RWPE2 (cell line): ENCODE results near the gene NKX1-1.
"Not testable (repeated sequence)": the region's sequence is repeated elsewhere in the genome, so short reads cannot be mapped to it uniquely, and the experiment has no call there.

Experiments
- ATAC-seq: fragments of 200-7000 bp; cut with Tn5 transposase; 3 replicates; pipeline ENCODE4 v1.9.1; 2021; ENCODE audit warnings: low read depth
- DNase-seq: peaks from one replicate; pipeline ENCODE4 v3.0.0-alpha.2; 2020; ENCODE audit warnings: low spot score
- H3K27ac ChIP-seq: fragments of 450-650 bp; 2 replicates; pipeline ENCODE4 v1.5.1; 2017; ENCODE audit warnings: mild to moderate bottlenecking; ENCODE audit not compliant: poor library complexity, severe bottlenecking
- H3K27me3 ChIP-seq: fragments of 250-450 bp; sonication (Bioruptor Pico); 2 replicates; pipeline ENCODE4 v1.5.1; 2021; ENCODE audit warnings: mild to moderate bottlenecking, moderate library complexity; ENCODE audit not compliant: insufficient read depth, poor library complexity, severe bottlenecking
- H3K36me3 ChIP-seq: fragments of 250-450 bp; sonication (Bioruptor Pico); 2 replicates; pipeline ENCODE4 v1.5.1; 2020; ENCODE audit warnings: low read depth, mild to moderate bottlenecking, moderate library complexity
- H3K4me1 ChIP-seq: fragments of 250-450 bp; sonication (Bioruptor Pico); 2 replicates; pipeline ENCODE4 v1.5.1; 2021; ENCODE audit warnings: mild to moderate bottlenecking, moderate library complexity; ENCODE audit not compliant: insufficient read depth, poor library complexity, severe bottlenecking
- H3K4me3 ChIP-seq: fragments of 250-450 bp; sonication (Bioruptor Pico); 2 replicates; pipeline ENCODE4 v1.5.1; 2021; ENCODE audit warnings: mild to moderate bottlenecking, moderate library complexity; ENCODE audit not compliant: severe bottlenecking
- H3K9me3 ChIP-seq: fragments of 250-450 bp; sonication (Bioruptor Pico); 2 replicates; pipeline ENCODE4 v1.5.1; 2021; ENCODE audit warnings: mild to moderate bottlenecking, moderate library complexity; ENCODE audit not compliant: severe bottlenecking
- CTCF ChIP-seq: fragments of 450-650 bp; IDR thresholded peaks from one replicate; pipeline ENCODE4 v1.5.1; 2017; ENCODE audit warnings: mild to moderate bottlenecking, moderate library complexity; ENCODE audit not compliant: poor library complexity, severe bottlenecking

The NKX1-1 gene

DNA sequence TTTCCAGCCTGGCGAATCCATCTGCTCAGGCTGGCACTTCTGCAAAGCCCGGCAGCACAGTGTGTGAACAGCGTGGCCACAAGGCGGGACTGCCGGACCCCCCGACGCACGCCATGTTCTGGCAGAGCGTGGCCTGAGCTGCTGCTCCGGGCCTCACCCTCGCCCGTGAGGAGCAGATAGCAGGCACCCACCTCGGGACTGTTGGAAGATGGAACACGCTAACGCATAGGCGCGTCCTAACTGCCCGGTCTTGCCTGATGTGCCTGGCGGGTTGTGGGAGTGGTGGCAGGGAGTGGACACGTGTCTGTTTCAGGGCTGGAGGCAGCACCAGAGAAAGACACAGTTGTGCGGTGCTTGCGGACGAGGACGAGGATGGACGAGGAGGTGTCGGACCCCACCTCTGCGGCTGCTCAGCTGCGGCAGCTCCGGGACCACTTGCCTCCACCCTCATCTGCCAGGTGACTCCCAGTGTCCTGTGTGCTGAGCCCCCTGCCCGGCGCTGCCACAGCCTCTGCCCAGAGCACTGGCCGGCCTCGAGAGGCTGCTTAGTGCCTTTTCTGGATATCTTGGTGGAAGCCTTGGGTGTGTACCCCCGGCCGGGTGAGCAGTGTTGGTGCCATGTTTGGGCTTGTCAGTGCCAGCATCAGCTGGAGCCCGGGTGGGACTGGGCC lies 31.1 kb downstream of the NKX1-1 start:
- no peak for TF ChIP-seq CTCF
- DNase-seq, result peak; percentile 58
- no peak overlapping the region for H3K27ac ChIP-seq

GRCh38 chr4:1374706-1375045 lies 31.6 kb downstream of the NKX1-1 start:
- H3K4me3 ChIP-seq, result no peak overlapping the region
- no peak overlapping the region for H3K27ac ChIP-seq
- DNase-seq (peak; percentile 46), ATAC-seq (no peak)
- TF ChIP-seq CTCF, result no peak
- peaks cover 8% of the 10 kb centered on the region for H3K36me3 ChIP-seq
- H3K9me3 ChIP-seq, result no peaks in the 10 kb centered on the region
- H3K4me1 ChIP-seq, result no peaks in the 10 kb centered on the region
- H3K27me3 ChIP-seq, result no peaks in the 10 kb centered on the region

More for the DNA sequence above, 31.1 kb downstream of the NKX1-1 start:
- H3K4me1 ChIP-seq, result no peaks in the 10 kb centered on the region
- peaks cover 8% of the 10 kb centered on the region for H3K36me3 ChIP-seq
- H3K9me3 ChIP-seq, result no peaks in the 10 kb centered on the region
- H3K4me3 ChIP-seq, result no peak overlapping the region
- no peak for ATAC-seq
- H3K27me3 ChIP-seq, result no peaks in the 10 kb centered on the region

DNA sequence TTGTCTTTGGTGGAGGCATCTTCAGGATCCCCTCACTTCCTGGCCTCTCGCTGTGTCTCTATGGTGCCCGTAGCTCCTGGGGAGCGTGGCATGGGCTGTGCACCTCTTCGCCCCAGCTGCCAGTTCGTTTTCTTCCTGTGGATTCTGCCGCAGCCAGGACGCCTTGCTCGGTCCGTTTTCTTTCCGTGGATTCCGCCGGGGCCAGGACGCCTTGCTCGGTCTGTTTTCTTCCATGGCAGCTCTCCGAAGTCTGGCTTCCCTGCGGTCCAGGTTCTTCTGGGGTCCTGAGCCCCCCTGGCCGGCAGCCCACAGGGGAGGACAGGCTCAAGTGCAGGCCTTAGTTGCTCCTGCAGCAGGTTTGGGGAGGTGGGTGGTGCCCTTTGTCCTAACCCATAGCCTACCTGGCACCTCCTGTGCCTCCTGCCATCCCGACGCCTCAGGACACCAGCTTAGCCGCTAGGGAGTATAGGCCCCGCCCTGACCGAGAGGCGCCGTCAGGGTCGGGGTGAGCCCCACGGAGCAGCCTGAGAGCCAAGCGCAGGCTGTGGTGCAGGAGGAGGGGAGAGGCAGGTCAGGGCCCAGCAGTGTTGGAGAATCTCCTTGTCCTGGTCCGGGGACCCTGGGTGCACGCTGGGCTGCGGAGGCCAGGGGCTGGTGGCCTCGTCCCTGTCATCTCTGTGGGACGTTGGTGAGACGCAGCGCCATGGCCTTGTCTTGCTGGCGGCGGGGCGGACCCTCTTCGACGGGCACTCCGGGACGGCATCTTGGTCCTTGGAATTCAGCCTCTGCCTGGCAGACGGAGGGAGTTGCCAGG lies 32.1 kb downstream of the NKX1-1 start:
- peak; percentile 47 for DNase-seq
- Histone ChIP-seq H3K27me3 (no peaks in the 10 kb centered on the region), H3K27ac (no peak overlapping the region), H3K36me3 (peaks cover 8% of the 10 kb centered on the region), H3K4me1 (no peaks in the 10 kb centered on the region), H3K4me3 (no peak overlapping the region), H3K9me3 (no peaks in the 10 kb centered on the region)
- no peak for ATAC-seq
- TF ChIP-seq CTCF, result no peak

GRCh38 chr4:1372576-1372975 lies 33.7 kb downstream of the NKX1-1 start:
- H3K4me1 ChIP-seq, H3K27me3 ChIP-seq, H3K36me3 ChIP-seq, H3K9me3 ChIP-seq, H3K4me3 ChIP-seq, ATAC-seq, H3K27ac ChIP-seq, DNase-seq: not testable (repeated sequence)

DNA sequence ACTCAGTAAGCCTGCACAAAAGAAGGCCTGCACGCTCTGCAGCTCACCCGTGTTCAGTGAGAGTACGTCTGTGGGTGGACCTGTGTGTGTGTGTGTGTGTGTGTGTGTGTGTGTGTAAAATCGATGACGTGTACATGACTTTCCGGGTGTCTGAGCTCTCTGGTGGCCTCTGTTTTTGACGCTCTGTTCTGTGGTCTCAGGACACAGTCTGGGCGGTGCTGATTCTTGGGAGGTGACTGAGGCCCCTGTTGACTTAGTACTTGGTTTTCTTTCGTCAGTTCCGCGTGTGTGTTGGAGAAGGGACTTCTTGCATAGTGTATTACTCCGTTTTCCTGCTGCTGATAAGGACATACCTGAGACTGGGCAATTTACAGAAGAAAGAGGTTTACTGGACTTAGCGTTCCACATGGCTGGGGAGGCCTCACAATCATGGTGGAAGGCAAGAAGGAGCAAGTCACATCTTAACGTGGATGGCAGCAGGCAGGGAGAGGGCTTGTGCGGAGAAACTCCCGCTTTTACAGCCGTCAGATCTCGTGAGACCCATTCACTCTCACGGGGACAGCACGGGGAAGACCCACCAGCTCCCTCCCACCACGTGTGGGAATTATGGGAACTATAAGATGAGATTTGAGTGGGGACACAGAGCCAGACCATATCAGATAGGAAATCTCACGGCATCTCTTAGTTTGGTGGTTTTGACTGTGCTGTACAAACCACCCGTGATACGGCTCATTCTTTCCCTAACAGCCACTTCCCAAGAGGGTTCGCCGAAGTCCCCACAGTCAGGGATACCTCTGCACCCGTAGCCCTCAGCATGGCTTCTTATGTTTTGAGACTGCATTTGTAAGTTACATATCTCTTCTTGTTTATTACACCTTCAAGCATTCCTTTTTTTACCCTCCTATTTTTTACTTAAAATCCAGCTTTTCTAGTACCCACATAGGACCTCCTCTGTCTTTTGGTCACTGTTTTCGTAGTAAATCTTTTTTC lies 34.8 kb downstream of the NKX1-1 start:
- Histone ChIP-seq H3K27ac (no peak overlapping the region), H3K36me3 (peaks cover 8% of the 10 kb centered on the region), H3K4me3 (no peak overlapping the region), H3K27me3 (no peaks in the 10 kb centered on the region), H3K4me1 (no peaks in the 10 kb centered on the region), H3K9me3 (no peaks in the 10 kb centered on the region)
- DNase-seq (no peak), ATAC-seq (no peak)
- TF ChIP-seq CTCF, result no peak
